ENCODE results near the gene SPOP.

SPOP gene

DNA sequence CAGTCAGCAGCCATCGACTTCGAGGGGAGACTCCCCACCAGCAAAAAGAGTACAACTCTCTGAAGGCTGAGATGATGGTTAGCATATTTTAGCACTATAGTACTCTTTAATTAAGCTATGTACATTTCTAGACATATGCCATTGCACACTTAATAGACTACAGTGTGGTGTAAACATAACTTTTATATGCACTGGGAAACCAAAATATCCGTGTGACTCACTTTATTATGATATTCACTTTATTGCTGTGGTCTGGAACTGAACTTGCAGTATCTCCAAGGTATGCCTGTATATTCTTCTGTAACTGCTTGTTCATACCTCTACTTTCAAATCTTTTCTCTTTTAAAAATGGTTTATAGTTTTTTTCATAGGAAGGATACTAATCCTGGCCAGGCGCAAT lies 113.3 kb downstream of the SPOP start:
- H3K4me3 ChIP-seq (IDR thresholded peaks at IDR 0.05; ENCODE audit: insufficient read depth, low read depth, low read length), result no peak overlapping the region
- H3K27ac ChIP-seq, result no peak overlapping the region
- H3K79me2 ChIP-seq (ENCODE audit: insufficient read depth, low read depth), result no peaks in the 10 kb centered on the region
- peaks cover 5% of the 10 kb centered on the region for H3K4me1 ChIP-seq (ENCODE audit: low read depth, poor library complexity, severe bottlenecking)
- TF ChIP-seq, protein P1, sequence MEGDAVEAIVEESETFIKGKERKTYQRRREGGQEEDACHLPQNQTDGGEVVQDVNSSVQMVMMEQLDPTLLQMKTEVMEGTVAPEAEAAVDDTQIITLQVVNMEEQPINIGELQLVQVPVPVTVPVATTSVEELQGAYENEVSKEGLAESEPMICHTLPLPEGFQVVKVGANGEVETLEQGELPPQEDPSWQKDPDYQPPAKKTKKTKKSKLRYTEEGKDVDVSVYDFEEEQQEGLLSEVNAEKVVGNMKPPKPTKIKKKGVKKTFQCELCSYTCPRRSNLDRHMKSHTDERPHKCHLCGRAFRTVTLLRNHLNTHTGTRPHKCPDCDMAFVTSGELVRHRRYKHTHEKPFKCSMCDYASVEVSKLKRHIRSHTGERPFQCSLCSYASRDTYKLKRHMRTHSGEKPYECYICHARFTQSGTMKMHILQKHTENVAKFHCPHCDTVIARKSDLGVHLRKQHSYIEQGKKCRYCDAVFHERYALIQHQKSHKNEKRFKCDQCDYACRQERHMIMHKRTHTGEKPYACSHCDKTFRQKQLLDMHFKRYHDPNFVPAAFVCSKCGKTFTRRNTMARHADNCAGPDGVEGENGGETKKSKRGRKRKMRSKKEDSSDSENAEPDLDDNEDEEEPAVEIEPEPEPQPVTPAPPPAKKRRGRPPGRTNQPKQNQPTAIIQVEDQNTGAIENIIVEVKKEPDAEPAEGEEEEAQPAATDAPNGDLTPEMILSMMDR (conservative IDR thresholded peaks at IDR 0.05; ENCODE audit: low read depth, low read length), result no peak
- H3K36me3 ChIP-seq (ENCODE audit: insufficient read depth), result no peaks in the 10 kb centered on the region
- no peak overlapping the region for H2AFZ ChIP-seq (ENCODE audit: low read depth)
- H3K27me3 ChIP-seq (ENCODE audit: insufficient read depth, low read depth), result peaks cover 29% of the 10 kb centered on the region
- no peaks in the 10 kb centered on the region for H4K20me1 ChIP-seq (ENCODE audit: insufficient read depth)
- no peak overlapping the region for H3K9ac ChIP-seq
- no peak overlapping the region for H3K4me2 ChIP-seq

DNA sequence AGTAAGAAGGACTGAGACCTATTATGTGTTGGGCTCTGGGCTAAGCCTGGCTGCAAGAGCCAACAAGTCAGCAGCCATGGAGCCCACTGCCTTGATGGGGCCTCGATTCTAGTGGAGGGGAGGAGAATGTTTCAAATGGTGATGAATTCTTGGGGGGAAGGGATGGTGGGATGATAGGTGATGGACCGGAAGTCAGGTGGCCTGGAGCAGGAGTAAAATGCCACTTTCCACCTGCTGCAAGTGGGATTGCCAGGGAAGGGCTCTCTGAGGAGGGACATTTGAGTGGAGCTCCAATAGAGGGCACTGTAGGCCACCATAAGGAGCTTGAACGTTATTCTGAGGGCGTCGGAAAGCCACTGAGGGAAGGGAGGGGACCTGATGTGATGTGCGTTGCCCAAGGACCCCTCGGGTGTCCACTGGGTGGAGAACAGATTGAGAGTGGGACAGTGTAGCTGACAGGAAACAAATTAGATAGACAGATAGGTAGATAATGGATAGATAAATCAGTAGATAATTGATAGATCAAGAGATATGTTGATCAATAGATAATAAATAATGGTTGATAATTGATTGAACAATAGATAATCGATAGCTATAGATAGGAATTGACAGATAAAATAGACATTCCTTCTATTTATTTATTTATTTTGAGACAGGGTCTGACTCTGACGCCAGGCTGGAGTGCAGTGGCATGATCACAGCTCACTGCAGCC lies 120.4 kb downstream of the SPOP start:
- H3K4me3 ChIP-seq (IDR thresholded peaks at IDR 0.05; ENCODE audit: insufficient read depth, low read depth, low read length), result no peak overlapping the region
- no peaks in the 10 kb centered on the region for H3K36me3 ChIP-seq (ENCODE audit: insufficient read depth)
- TF ChIP-seq, protein P1 (conservative IDR thresholded peaks at IDR 0.05; ENCODE audit: low read depth, low read length), result peak; percentile 89
- H3K27ac ChIP-seq, result no peak overlapping the region
- H3K9ac ChIP-seq, result no peak overlapping the region
- H4K20me1 ChIP-seq (ENCODE audit: insufficient read depth), result no peaks in the 10 kb centered on the region
- no peaks in the 10 kb centered on the region for H3K79me2 ChIP-seq (ENCODE audit: insufficient read depth, low read depth)
- no peak overlapping the region for H3K4me2 ChIP-seq
- no peak overlapping the region for H2AFZ ChIP-seq (ENCODE audit: low read depth)
- peaks cover 8% of the 10 kb centered on the region for H3K4me1 ChIP-seq (ENCODE audit: low read depth, poor library complexity, severe bottlenecking)
- no peaks in the 10 kb centered on the region; the same call in 1 of the 2 replicates for H3K27me3 ChIP-seq (ENCODE audit: insufficient read depth, low read depth)

DNA sequence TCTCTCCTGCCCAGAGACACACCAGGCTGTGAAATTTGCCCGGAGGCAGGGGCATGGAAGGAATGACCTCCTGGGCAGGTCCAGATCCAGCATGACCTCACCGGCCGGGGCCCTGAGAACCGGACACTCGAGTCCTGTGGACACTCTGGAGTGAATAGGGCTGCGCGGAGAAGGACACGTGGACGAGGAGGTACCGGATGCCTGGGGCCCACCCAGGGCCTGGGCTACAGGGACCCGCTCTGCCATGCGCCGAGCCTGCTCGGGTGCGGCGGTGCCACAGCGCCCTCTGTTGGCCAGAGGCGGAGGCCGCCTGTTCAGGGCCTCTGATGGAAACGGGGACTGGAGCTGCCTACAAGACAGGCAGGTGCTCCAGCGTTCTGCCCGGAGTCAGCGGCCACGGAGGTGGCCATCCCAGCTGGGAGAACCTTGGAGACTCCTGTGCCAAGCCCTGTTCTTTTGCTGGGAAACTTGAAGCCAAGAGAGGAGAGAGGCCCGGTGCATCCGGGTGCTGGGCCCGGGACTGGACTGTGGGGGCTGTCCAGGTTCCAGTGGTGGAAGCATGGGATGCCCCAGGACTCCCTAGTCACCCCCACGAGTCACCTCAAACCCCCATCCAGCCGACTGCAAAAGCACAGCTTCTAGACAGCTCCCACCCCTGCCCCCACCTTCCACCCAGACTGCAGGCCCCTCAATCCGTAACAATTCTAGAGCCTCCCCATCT lies 121.5 kb downstream of the SPOP start:
- peaks cover 8% of the 10 kb centered on the region for H3K4me1 ChIP-seq (ENCODE audit: low read depth, poor library complexity, severe bottlenecking)
- H2AFZ ChIP-seq (ENCODE audit: low read depth), result peak overlapping the region; percentile 80
- H3K27ac ChIP-seq, result no peak overlapping the region
- no peaks in the 10 kb centered on the region for H4K20me1 ChIP-seq (ENCODE audit: insufficient read depth)
- TF ChIP-seq, protein P1 (conservative IDR thresholded peaks at IDR 0.05; ENCODE audit: low read depth, low read length), result peak; percentile 95
- H3K9ac ChIP-seq, result peak overlapping the region; percentile 9; the same call in 1 of the 2 replicates
- no peaks in the 10 kb centered on the region for H3K79me2 ChIP-seq (ENCODE audit: insufficient read depth, low read depth)
- H3K27me3 ChIP-seq (ENCODE audit: insufficient read depth, low read depth), result no peaks in the 10 kb centered on the region; the same call in 1 of the 2 replicates
- H3K4me3 ChIP-seq (IDR thresholded peaks at IDR 0.05; ENCODE audit: insufficient read depth, low read depth, low read length), result no peak overlapping the region
- peak overlapping the region; percentile 47; the same call in 1 of the 2 replicates for H3K4me2 ChIP-seq
- H3K36me3 ChIP-seq (ENCODE audit: insufficient read depth), result no peaks in the 10 kb centered on the region

DNA sequence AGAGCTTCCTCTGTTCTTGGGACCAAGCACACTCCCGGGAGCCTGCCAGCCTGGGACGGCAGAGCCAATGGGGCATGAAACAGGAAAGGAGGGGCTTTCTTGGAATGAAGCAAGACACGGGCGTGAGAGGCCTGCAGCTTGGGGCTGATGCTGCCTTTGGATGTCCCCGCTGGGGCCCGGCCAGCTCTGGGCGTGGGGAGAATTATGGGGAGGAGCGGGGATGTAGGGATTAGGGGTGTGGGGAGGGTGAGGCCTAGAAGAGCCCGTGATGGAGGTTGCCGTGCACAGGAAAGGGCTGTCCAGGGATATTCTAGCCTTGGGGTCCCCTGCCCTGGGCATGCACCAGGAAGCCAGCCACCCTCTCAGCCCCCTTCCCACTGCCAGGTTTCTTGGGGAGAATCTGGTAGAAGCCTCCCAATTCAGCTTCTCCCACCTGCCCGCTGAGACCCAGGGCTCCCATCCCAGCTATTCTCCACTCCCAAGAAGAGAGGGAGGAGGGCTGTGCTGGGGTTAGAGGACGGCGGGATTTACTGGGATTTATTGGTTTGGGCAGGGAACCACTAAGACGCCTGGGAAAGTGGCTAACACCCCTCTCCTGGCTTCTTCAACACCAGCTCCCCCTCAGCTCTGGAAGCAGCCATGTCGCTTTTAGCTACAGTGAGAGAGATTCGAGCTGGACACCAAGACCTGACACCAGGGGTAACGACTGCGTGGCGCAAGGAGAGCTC lies 122.2 kb downstream of the SPOP start:
- TF ChIP-seq, protein P1 (conservative IDR thresholded peaks at IDR 0.05; ENCODE audit: low read depth, low read length), result no peak
- Histone ChIP-seq H3K4me1 (ENCODE audit: low read depth, poor library complexity, severe bottlenecking) (peaks cover 8% of the 10 kb centered on the region), H3K79me2 (ENCODE audit: insufficient read depth, low read depth) (no peaks in the 10 kb centered on the region), H4K20me1 (ENCODE audit: insufficient read depth) (no peaks in the 10 kb centered on the region), H3K4me3 (IDR thresholded peaks at IDR 0.05; ENCODE audit: insufficient read depth, low read depth, low read length) (no peak overlapping the region), H3K36me3 (ENCODE audit: insufficient read depth) (no peaks in the 10 kb centered on the region), H3K9ac (peak overlapping the region; percentile 9; the same call in 1 of the 2 replicates), H3K27ac (no peak overlapping the region), H3K4me2 (peak overlapping the region; percentile 47; the same call in 1 of the 2 replicates), H2AFZ (ENCODE audit: low read depth) (peak overlapping the region; percentile 80), H3K27me3 (ENCODE audit: insufficient read depth, low read depth) (no peaks in the 10 kb centered on the region; the same call in 1 of the 2 replicates)

Measured in KMS-11 (cell line).